ENCODE measurements around the gene PIK3C2G.

PIK3C2G gene

GRCh38 chr12:18261906-18262305, 588 bp downstream of the PIK3C2G start:
- Histone ChIP-seq H2BK5ac (ENCODE audit: low read depth, low read length, poor library complexity, severe bottlenecking) (no peak overlapping the region), H4K8ac (ENCODE audit: low read length) (no peak overlapping the region), H2BK15ac (ENCODE audit: low read depth, poor library complexity, severe bottlenecking) (no peak overlapping the region), H3K4me3 (ENCODE audit: insufficient read depth in 1 of 2, low read depth in 1 of 2, low read length in 2 of 2) (no peak overlapping the region), H2AK5ac (ENCODE audit: low read length, severe bottlenecking) (no peak overlapping the region), H3K23ac (ENCODE audit: low read length in 2 of 2) (no peak overlapping the region), H3K36me3 (ENCODE audit: control insufficient read depth in 1 of 2, insufficient read depth in 2 of 2, low read depth in 1 of 2, low read length in 2 of 2) (no peaks in the 10 kb centered on the region), H2AFZ (ENCODE audit: low read depth, low read length) (no peak overlapping the region), H3K18ac (ENCODE audit: low read depth in 1 of 2, low read length in 2 of 2) (no peak overlapping the region), H3K9ac (ENCODE audit: low read length) (no peak overlapping the region), H3K14ac (ENCODE audit: low read length in 2 of 2) (no peak overlapping the region), H3K27me3 (ENCODE audit: control insufficient read depth in 1 of 2, insufficient read depth in 1 of 2, low read length in 2 of 2) (no peaks in the 10 kb centered on the region), H3K4me2 (ENCODE audit: low read length, poor library complexity, severe bottlenecking) (no peak overlapping the region), H2BK120ac (ENCODE audit: low read depth, low read length) (no peak overlapping the region), H3K4me1 (ENCODE audit: control insufficient read depth, insufficient read depth, low read depth, low read length) (no peaks in the 10 kb centered on the region), H3K4ac (ENCODE audit: low read depth in 1 of 2, low read length in 2 of 2) (no peak overlapping the region), H2BK12ac (ENCODE audit: low read length in 2 of 2) (no peak overlapping the region), H3K27ac (ENCODE audit: low read length, poor library complexity, severe bottlenecking) (no peak overlapping the region), H4K91ac (ENCODE audit: low read length) (no peak overlapping the region), H3K79me1 (replicated peaks; ENCODE audit: low read length, poor library complexity, severe bottlenecking) (no peaks in the 10 kb centered on the region), H3K9me3 (ENCODE audit: control insufficient read depth, low read length) (no peaks in the 10 kb centered on the region)
- no peak for DNase-seq
- WGBS = 80% methylated on average over 2 of the region's 5 CpGs

- Histone ChIP-seq H2AK5ac (ENCODE audit: low read length, severe bottlenecking) (no peak overlapping the region), H3K4me2 (ENCODE audit: low read length, poor library complexity, severe bottlenecking) (no peak overlapping the region), H3K36me3 (ENCODE audit: control insufficient read depth in 1 of 2, insufficient read depth in 2 of 2, low read depth in 1 of 2, low read length in 2 of 2) (no peaks in the 10 kb centered on the region), H3K27me3 (ENCODE audit: control insufficient read depth in 1 of 2, insufficient read depth in 1 of 2, low read length in 2 of 2) (no peaks in the 10 kb centered on the region), H3K14ac (ENCODE audit: low read length in 2 of 2) (no peak overlapping the region), H3K9ac (ENCODE audit: low read length) (no peak overlapping the region), H4K91ac (ENCODE audit: low read length) (no peak overlapping the region), H3K18ac (ENCODE audit: low read depth in 1 of 2, low read length in 2 of 2) (no peak overlapping the region), H4K8ac (ENCODE audit: low read length) (no peak overlapping the region), H3K4me1 (ENCODE audit: control insufficient read depth, insufficient read depth, low read depth, low read length) (no peaks in the 10 kb centered on the region), H2BK5ac (ENCODE audit: low read depth, low read length, poor library complexity, severe bottlenecking) (no peak overlapping the region), H3K23ac (ENCODE audit: low read length in 2 of 2) (no peak overlapping the region), H3K4ac (ENCODE audit: low read depth in 1 of 2, low read length in 2 of 2) (no peak overlapping the region), H2BK120ac (ENCODE audit: low read depth, low read length) (no peak overlapping the region), H3K9me3 (ENCODE audit: control insufficient read depth, low read length) (no peaks in the 10 kb centered on the region), H2BK12ac (ENCODE audit: low read length in 2 of 2) (no peak overlapping the region), H2AFZ (ENCODE audit: low read depth, low read length) (no peak overlapping the region), H3K27ac (ENCODE audit: low read length, poor library complexity, severe bottlenecking) (no peak overlapping the region), H2BK15ac (ENCODE audit: low read depth, poor library complexity, severe bottlenecking) (no peak overlapping the region), H3K79me1 (replicated peaks; ENCODE audit: low read length, poor library complexity, severe bottlenecking) (no peaks in the 10 kb centered on the region), H3K4me3 (ENCODE audit: insufficient read depth in 1 of 2, low read depth in 1 of 2, low read length in 2 of 2) (no peak overlapping the region)
- DNase-seq = no peak
- WGBS = 100% methylated on average over 1 of the region's 2 CpGs
Observed at GRCh38 chr12:18262514-18262913, 1.2 kb downstream of the PIK3C2G start.

- no peak overlapping the region for H2BK5ac ChIP-seq (ENCODE audit: low read depth, low read length, poor library complexity, severe bottlenecking)
- no peak overlapping the region for H3K23ac ChIP-seq (ENCODE audit: low read length in 2 of 2)
- H3K79me1 ChIP-seq (replicated peaks; ENCODE audit: low read length, poor library complexity, severe bottlenecking) = no peaks in the 10 kb centered on the region
- no peak overlapping the region for H3K18ac ChIP-seq (ENCODE audit: low read depth in 1 of 2, low read length in 2 of 2)
- no peak for DNase-seq
- no peak overlapping the region for H3K14ac ChIP-seq (ENCODE audit: low read length in 2 of 2)
- no peak overlapping the region for H3K9ac ChIP-seq (ENCODE audit: low read length)
- no peak overlapping the region for H2BK120ac ChIP-seq (ENCODE audit: low read depth, low read length)
- no peak overlapping the region for H4K91ac ChIP-seq (ENCODE audit: low read length)
- H2AFZ ChIP-seq (ENCODE audit: low read depth, low read length) = no peak overlapping the region
- no peak overlapping the region for H3K4me3 ChIP-seq (ENCODE audit: insufficient read depth in 1 of 2, low read depth in 1 of 2, low read length in 2 of 2)
- no peak overlapping the region for H4K8ac ChIP-seq (ENCODE audit: low read length)
- WGBS = 83% methylated on average over 1 of the region's 1 CpG
- H3K4ac ChIP-seq (ENCODE audit: low read depth in 1 of 2, low read length in 2 of 2) = no peak overlapping the region
- H2BK12ac ChIP-seq (ENCODE audit: low read length in 2 of 2) = no peak overlapping the region
- H3K36me3 ChIP-seq (ENCODE audit: control insufficient read depth in 1 of 2, insufficient read depth in 2 of 2, low read depth in 1 of 2, low read length in 2 of 2) = no peaks in the 10 kb centered on the region
- H3K9me3 ChIP-seq (ENCODE audit: control insufficient read depth, low read length) = no peaks in the 10 kb centered on the region
- H3K27me3 ChIP-seq (ENCODE audit: control insufficient read depth in 1 of 2, insufficient read depth in 1 of 2, low read length in 2 of 2) = no peaks in the 10 kb centered on the region
- no peaks in the 10 kb centered on the region for H3K4me1 ChIP-seq (ENCODE audit: control insufficient read depth, insufficient read depth, low read depth, low read length)
- H2BK15ac ChIP-seq (ENCODE audit: low read depth, poor library complexity, severe bottlenecking) = no peak overlapping the region
- H3K27ac ChIP-seq (ENCODE audit: low read length, poor library complexity, severe bottlenecking) = no peak overlapping the region
- no peak overlapping the region for H3K4me2 ChIP-seq (ENCODE audit: low read length, poor library complexity, severe bottlenecking)
- no peak overlapping the region for H2AK5ac ChIP-seq (ENCODE audit: low read length, severe bottlenecking)
Observed at GRCh38 chr12:18264581-18265075, 3.3 kb downstream of the PIK3C2G start.

GRCh38 chr12:18267427-18268099, 6.2 kb downstream of the PIK3C2G start:
- Histone ChIP-seq H2AFZ (ENCODE audit: low read depth, low read length) (no peak overlapping the region), H3K4me1 (ENCODE audit: control insufficient read depth, insufficient read depth, low read depth, low read length) (no peaks in the 10 kb centered on the region)

More at GRCh38 chr12:18267427-18268099, 6.2 kb downstream of the PIK3C2G start:
- Histone ChIP-seq H3K4ac (ENCODE audit: low read depth in 1 of 2, low read length in 2 of 2) (no peak overlapping the region), H3K27ac (ENCODE audit: low read length, poor library complexity, severe bottlenecking) (no peak overlapping the region), H3K79me1 (replicated peaks; ENCODE audit: low read length, poor library complexity, severe bottlenecking) (no peaks in the 10 kb centered on the region), H3K9ac (ENCODE audit: low read length) (no peak overlapping the region), H4K91ac (ENCODE audit: low read length) (no peak overlapping the region), H2BK12ac (ENCODE audit: low read length in 2 of 2) (no peak overlapping the region), H2BK120ac (ENCODE audit: low read depth, low read length) (no peak overlapping the region), H3K36me3 (ENCODE audit: control insufficient read depth in 1 of 2, insufficient read depth in 2 of 2, low read depth in 1 of 2, low read length in 2 of 2) (no peaks in the 10 kb centered on the region), H3K14ac (ENCODE audit: low read length in 2 of 2) (no peak overlapping the region), H3K23ac (ENCODE audit: low read length in 2 of 2) (no peak overlapping the region), H2BK5ac (ENCODE audit: low read depth, low read length, poor library complexity, severe bottlenecking) (no peak overlapping the region), H3K4me2 (ENCODE audit: low read length, poor library complexity, severe bottlenecking) (no peak overlapping the region), H2AK5ac (ENCODE audit: low read length, severe bottlenecking) (no peak overlapping the region), H3K27me3 (ENCODE audit: control insufficient read depth in 1 of 2, insufficient read depth in 1 of 2, low read length in 2 of 2) (no peaks in the 10 kb centered on the region), H3K4me3 (ENCODE audit: insufficient read depth in 1 of 2, low read depth in 1 of 2, low read length in 2 of 2) (no peak overlapping the region), H3K9me3 (ENCODE audit: control insufficient read depth, low read length) (no peaks in the 10 kb centered on the region), H4K8ac (ENCODE audit: low read length) (no peak overlapping the region), H2BK15ac (ENCODE audit: low read depth, poor library complexity, severe bottlenecking) (no peak overlapping the region), H3K18ac (ENCODE audit: low read depth in 1 of 2, low read length in 2 of 2) (no peak overlapping the region)
- DNase-seq = no peak
- 94% methylated on average over 8 of the region's 9 CpGs for WGBS

Data from mesenchymal stem cell (in vitro differentiated cells and primary cell).